ENCODE data around the gene RPAP3. TPM values are rescaled to one million over a fixed set of nuclear protein-coding genes. Genes with fewer than 3 reads are reported as not detected.
"Not testable (repeated sequence)": the region's sequence is repeated elsewhere in the genome, so short reads cannot be mapped to it uniquely, and the experiment has no call there.

RPAP3 gene
- total RNA-seq, 3 donors from 2014 or later: 60.0 to 73.9 (median 61.2) TPM

GRCh38 chr12:47642310-47642709, 63.5 kb downstream of the RPAP3 start:
- not testable (repeated sequence) for H3K4me1 Mint-ChIP-seq (ENCODE audit: low read depth); H3K27me3 Mint-ChIP-seq (ENCODE audit: low read depth); H3K4me3 Mint-ChIP-seq; ATAC-seq; DNase-seq
- H3K9me3 Mint-ChIP-seq: peaks cover 55% of the 10 kb centered on the region
- H3K36me3 Mint-ChIP-seq (ENCODE audit: insufficient read depth): peaks cover 70% of the 10 kb centered on the region

- Mint-ChIP-seq H3K9me3 (peaks cover 41% of the 10 kb centered on the region), H3K36me3 (ENCODE audit: insufficient read depth) (peaks cover 56% of the 10 kb centered on the region), H3K27me3 (ENCODE audit: low read depth) (no peaks in the 10 kb centered on the region), H3K4me3 (no peak overlapping the region), H3K4me1 (ENCODE audit: low read depth) (no peaks in the 10 kb centered on the region)
- DNase-seq (no peak), ATAC-seq (no peak)
These were observed 68.7 kb downstream of the RPAP3 start for GRCh38 chr12:47636908-47637780.

GRCh38 chr12:47635770-47636169, 70.1 kb downstream of the RPAP3 start:
- peaks cover 52% of the 10 kb centered on the region for H3K36me3 Mint-ChIP-seq (ENCODE audit: insufficient read depth)

GRCh38 chr12:47634127-47634526, 71.7 kb downstream of the RPAP3 start:
- H3K4me3 Mint-ChIP-seq: no peak overlapping the region
- DNase-seq: no peak
- H3K9me3 Mint-ChIP-seq: peaks cover 29% of the 10 kb centered on the region
- no peak for ATAC-seq
- H3K36me3 Mint-ChIP-seq (ENCODE audit: insufficient read depth): peaks cover 50% of the 10 kb centered on the region
- H3K4me1 Mint-ChIP-seq (ENCODE audit: low read depth): no peaks in the 10 kb centered on the region
- no peaks in the 10 kb centered on the region for H3K27me3 Mint-ChIP-seq (ENCODE audit: low read depth)

More at GRCh38 chr12:47635770-47636169, 70.1 kb downstream of the RPAP3 start:
- not testable (repeated sequence) for H3K27me3 Mint-ChIP-seq (ENCODE audit: low read depth); H3K4me1 Mint-ChIP-seq (ENCODE audit: low read depth); H3K4me3 Mint-ChIP-seq; DNase-seq; ATAC-seq
- H3K9me3 Mint-ChIP-seq: peaks cover 35% of the 10 kb centered on the region

GRCh38 chr12:47621960-47622359, 83.9 kb downstream of the RPAP3 start:
- ATAC-seq (no peak), DNase-seq (no peak)
- no peak overlapping the region for H3K4me3 Mint-ChIP-seq
- H3K4me1 Mint-ChIP-seq (ENCODE audit: low read depth): no peaks in the 10 kb centered on the region
- no peaks in the 10 kb centered on the region for H3K27me3 Mint-ChIP-seq (ENCODE audit: low read depth)
- H3K36me3 Mint-ChIP-seq (ENCODE audit: insufficient read depth): peaks cover 40% of the 10 kb centered on the region
- peaks cover 10% of the 10 kb centered on the region for H3K9me3 Mint-ChIP-seq

- DNase-seq: no peak
- Mint-ChIP-seq H3K4me1 (ENCODE audit: low read depth) (no peaks in the 10 kb centered on the region), H3K36me3 (ENCODE audit: insufficient read depth) (peaks cover 16% of the 10 kb centered on the region), H3K27me3 (ENCODE audit: low read depth) (no peaks in the 10 kb centered on the region), H3K4me3 (no peak overlapping the region), H3K9me3 (peaks cover 18% of the 10 kb centered on the region)
- ATAC-seq: no peak
These were observed 88.4 kb downstream of the RPAP3 start for GRCh38 chr12:47617476-47617875.

GRCh38 chr12:47616440-47616839, 89.4 kb downstream of the RPAP3 start:
- Mint-ChIP-seq H3K36me3 (ENCODE audit: insufficient read depth) (peaks cover 15% of the 10 kb centered on the region), H3K4me1 (ENCODE audit: low read depth) (no peaks in the 10 kb centered on the region), H3K4me3 (no peak overlapping the region), H3K9me3 (peaks cover 23% of the 10 kb centered on the region), H3K27me3 (ENCODE audit: low read depth) (no peaks in the 10 kb centered on the region)
- no peak for ATAC-seq
- DNase-seq: no peak

GRCh38 chr12:47615711-47616110, 90.1 kb downstream of the RPAP3 start:
- H3K4me1 Mint-ChIP-seq (ENCODE audit: low read depth): no peaks in the 10 kb centered on the region
- peaks cover 15% of the 10 kb centered on the region for H3K36me3 Mint-ChIP-seq (ENCODE audit: insufficient read depth)

GRCh38 chr12:47614521-47614920, 91.3 kb downstream of the RPAP3 start:
- ATAC-seq: no peak
- no peak overlapping the region for H3K4me3 Mint-ChIP-seq
- no peak for DNase-seq
- H3K36me3 Mint-ChIP-seq (ENCODE audit: insufficient read depth): peaks cover 15% of the 10 kb centered on the region
- peaks cover 23% of the 10 kb centered on the region for H3K9me3 Mint-ChIP-seq
- H3K27me3 Mint-ChIP-seq (ENCODE audit: low read depth): no peaks in the 10 kb centered on the region
- no peaks in the 10 kb centered on the region for H3K4me1 Mint-ChIP-seq (ENCODE audit: low read depth)

More at GRCh38 chr12:47615711-47616110, 90.1 kb downstream of the RPAP3 start:
- no peak for DNase-seq
- Mint-ChIP-seq H3K27me3 (ENCODE audit: low read depth) (no peaks in the 10 kb centered on the region), H3K9me3 (peaks cover 23% of the 10 kb centered on the region), H3K4me3 (no peak overlapping the region)
- no peak for ATAC-seq

GRCh38 chr12:47612953-47613352, 92.9 kb downstream of the RPAP3 start:
- Mint-ChIP-seq H3K4me1 (ENCODE audit: low read depth) (no peaks in the 10 kb centered on the region), H3K9me3 (peaks cover 29% of the 10 kb centered on the region), H3K36me3 (ENCODE audit: insufficient read depth) (peaks cover 11% of the 10 kb centered on the region), H3K4me3 (no peak overlapping the region), H3K27me3 (ENCODE audit: low read depth) (no peaks in the 10 kb centered on the region)
- ATAC-seq (no peak), DNase-seq (no peak)

GRCh38 chr12:47611906-47612305, 93.9 kb downstream of the RPAP3 start:
- no peak for ATAC-seq

More at GRCh38 chr12:47611906-47612305, 93.9 kb downstream of the RPAP3 start:
- no peaks in the 10 kb centered on the region for H3K4me1 Mint-ChIP-seq (ENCODE audit: low read depth)
- no peak overlapping the region for H3K4me3 Mint-ChIP-seq
- peaks cover 17% of the 10 kb centered on the region for H3K36me3 Mint-ChIP-seq (ENCODE audit: insufficient read depth)
- DNase-seq: no peak
- H3K27me3 Mint-ChIP-seq (ENCODE audit: low read depth): no peaks in the 10 kb centered on the region
- peaks cover 38% of the 10 kb centered on the region for H3K9me3 Mint-ChIP-seq

Other genes starting within 250 kb of the RPAP3 start
- gene ENDOU, start 19.5 kb upstream of the RPAP3 start, total RNA-seq: under 1 TPM in 1 of 3 donors, not detected in 2; 0.14 TPM
- 1 to 10 TPM in 1 of 3 donors, under 1 TPM in 2; 0.55 to 1.3 (median 0.66) TPM for gene RAPGEF3, start 52.9 kb upstream of the RPAP3 start, total RNA-seq
- gene SLC48A1, start 67.2 kb upstream of the RPAP3 start, total RNA-seq: 1 to 10 TPM; 4.0 to 5.2 (median 5.0) TPM
- 100 to 1,000 TPM; 168 to 199 (median 199) TPM for gene HDAC7, start 113.9 kb upstream of the RPAP3 start, total RNA-seq
- gene VDR, start 199.0 kb upstream of the RPAP3 start, total RNA-seq: 10 to 100 TPM; 83.5 to 95.1 (median 87.3) TPM

Data from activated T-cell treated with anti-CD3 and anti-CD28 coated beads, Interleukin-2, amount 50 U/mL, for 4 hours (primary cell).